Measurements from ENCODE around the gene FER1L5.

The FER1L5 gene

GRCh38 chr2:96680561-96681141 is 38.1 kb downstream of the FER1L5 start:
- DNase-seq (ENCODE audit: low read depth, low spot score): no peak

- DNase-seq (ENCODE audit: low read depth, low spot score): no peak
These were observed 39.0 kb downstream of the FER1L5 start for GRCh38 chr2:96681540-96681939.

- DNase-seq (ENCODE audit: low read depth, low spot score): no peak
These were observed 40.7 kb downstream of the FER1L5 start for GRCh38 chr2:96683307-96683706.

- DNase-seq (ENCODE audit: low read depth, low spot score): no peak
These were observed 41.6 kb downstream of the FER1L5 start for GRCh38 chr2:96683972-96684820.

- DNase-seq (ENCODE audit: low read depth, low spot score): no peak
These were observed 42.5 kb downstream of the FER1L5 start for GRCh38 chr2:96684883-96685576.

GRCh38 chr2:96685577-96686459 is 43.3 kb downstream of the FER1L5 start:
- peak; percentile 64 for DNase-seq (ENCODE audit: low read depth, low spot score)

GRCh38 chr2:96687266-96687665 is 44.7 kb downstream of the FER1L5 start:
- DNase-seq (ENCODE audit: low read depth, low spot score): no peak

GRCh38 chr2:96687711-96688640 is 45.4 kb downstream of the FER1L5 start:
- no peak for DNase-seq (ENCODE audit: low read depth, low spot score)

- DNase-seq (ENCODE audit: low read depth, low spot score): no peak
These were observed 46.3 kb downstream of the FER1L5 start for GRCh38 chr2:96688649-96689430.

- DNase-seq (ENCODE audit: low read depth, low spot score): no peak
These were observed 46.9 kb downstream of the FER1L5 start for GRCh38 chr2:96689431-96689991.

- DNase-seq (ENCODE audit: low read depth, low spot score): no peak
These were observed 47.9 kb downstream of the FER1L5 start for GRCh38 chr2:96690306-96691021.

GRCh38 chr2:96691022-96691612 is 48.6 kb downstream of the FER1L5 start:
- no peak for DNase-seq (ENCODE audit: low read depth, low spot score)

- no peak for DNase-seq (ENCODE audit: low read depth, low spot score)
These were observed 49.8 kb downstream of the FER1L5 start for GRCh38 chr2:96692094-96692971.

- no peak for DNase-seq (ENCODE audit: low read depth, low spot score)
These were observed 51.0 kb downstream of the FER1L5 start for GRCh38 chr2:96693286-96694200.

GRCh38 chr2:96694279-96694678 is 51.7 kb downstream of the FER1L5 start:
- no peak for DNase-seq (ENCODE audit: low read depth, low spot score)

- DNase-seq (ENCODE audit: low read depth, low spot score): no peak
These were observed 52.4 kb downstream of the FER1L5 start for GRCh38 chr2:96694816-96695455.
